ENCODE data around the gene INPP4B.
"Not testable (repeated sequence)": the region's sequence is repeated elsewhere in the genome, so short reads cannot be mapped to it uniquely, and the experiment has no call there.

Gene INPP4B

GRCh38 chr4:142551517-142552305 is 294.4 kb downstream of the INPP4B start:
- DNase-seq (ENCODE audit: extremely low read depth in 1 of 2, low read depth in 1 of 2), result no peak

DNA sequence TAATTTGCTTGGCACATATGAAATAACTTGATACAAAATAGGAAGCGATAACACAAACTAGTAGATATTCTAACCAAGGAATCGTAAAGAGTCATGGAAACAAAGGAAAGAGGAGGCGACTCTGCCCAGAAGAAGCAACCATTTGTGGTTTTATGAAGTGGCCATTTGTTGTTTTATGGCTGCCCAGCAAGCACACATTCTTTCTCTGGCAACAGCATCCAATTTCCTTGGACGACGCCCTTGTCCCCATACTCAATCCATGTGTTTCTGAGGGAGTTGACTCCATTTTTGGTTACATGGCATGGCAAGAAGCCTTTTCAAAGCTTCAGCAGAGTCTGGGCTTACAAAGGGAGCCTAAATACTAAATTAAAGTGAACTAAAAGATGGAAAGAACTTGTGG is 295.1 kb downstream of the INPP4B start:
- DNase-seq (ENCODE audit: extremely low read depth in 1 of 2, low read depth in 1 of 2), result no peak

GRCh38 chr4:142549726-142550463 is 296.2 kb downstream of the INPP4B start:
- no peak for DNase-seq (ENCODE audit: extremely low read depth in 1 of 2, low read depth in 1 of 2)

DNA sequence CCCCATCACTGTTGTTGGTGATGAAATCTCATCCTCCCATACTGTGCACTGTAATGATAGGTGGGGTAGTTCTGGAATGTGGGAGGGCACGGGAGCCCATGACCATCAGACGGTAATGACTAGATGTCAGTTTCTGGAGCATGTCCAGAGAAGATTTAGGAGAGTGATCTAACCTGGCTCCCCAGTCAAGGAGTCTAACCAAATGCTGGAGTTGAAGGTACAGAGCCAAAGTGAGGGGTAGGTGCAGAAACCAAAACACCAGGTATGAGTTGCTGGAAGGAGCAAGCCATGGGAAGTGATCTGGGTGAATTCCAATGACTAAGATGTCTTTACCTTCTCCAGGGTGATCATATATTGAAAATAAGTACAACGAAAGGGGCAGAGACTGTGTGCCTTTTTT is 296.9 kb downstream of the INPP4B start:
- DNase-seq (ENCODE audit: extremely low read depth in 1 of 2, low read depth in 1 of 2), result no peak

DNA sequence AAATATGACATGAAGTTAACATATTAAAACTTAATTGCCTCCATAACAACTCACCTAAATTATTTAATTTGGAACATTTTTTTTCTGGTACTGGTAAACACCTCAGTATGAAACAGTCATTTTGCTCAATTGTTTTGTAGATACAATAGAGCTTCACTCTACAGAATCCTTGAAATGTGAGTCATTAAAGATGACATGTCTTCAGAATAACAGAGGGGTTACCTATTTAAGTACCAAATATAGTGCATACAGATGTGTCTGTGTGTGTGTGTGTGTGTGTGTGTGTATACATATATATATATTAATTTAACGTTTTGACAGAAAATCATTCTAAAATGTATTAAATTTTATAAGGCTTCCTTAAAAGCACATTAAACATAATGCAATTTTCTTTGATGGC is 297.6 kb downstream of the INPP4B start:
- DNase-seq (ENCODE audit: extremely low read depth in 1 of 2, low read depth in 1 of 2), result no peak

DNA sequence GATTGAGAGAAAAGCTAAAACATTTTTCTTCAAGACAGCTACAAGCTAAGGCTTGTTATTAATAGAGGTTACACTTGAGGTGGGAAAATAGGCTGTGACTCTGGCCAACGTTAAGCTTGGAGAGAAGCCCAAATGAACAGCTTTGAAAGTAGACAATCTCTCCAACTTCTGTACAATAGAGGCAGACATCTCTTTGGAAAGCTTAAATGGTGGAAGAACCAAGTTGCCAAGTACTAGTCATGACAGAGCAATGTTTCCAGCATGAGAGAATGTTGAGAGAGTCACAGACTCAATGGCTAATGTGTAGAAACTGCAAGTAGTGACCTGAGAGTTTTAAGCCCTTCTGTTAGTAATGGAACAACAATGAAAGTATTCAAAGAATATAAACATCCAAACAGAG is 298.1 kb downstream of the INPP4B start:
- no peak for DNase-seq (ENCODE audit: extremely low read depth in 1 of 2, low read depth in 1 of 2)

- no peak for DNase-seq (ENCODE audit: extremely low read depth in 1 of 2, low read depth in 1 of 2)
These were observed 301.5 kb downstream of the INPP4B start for GRCh38 chr4:142544594-142544993.

DNA sequence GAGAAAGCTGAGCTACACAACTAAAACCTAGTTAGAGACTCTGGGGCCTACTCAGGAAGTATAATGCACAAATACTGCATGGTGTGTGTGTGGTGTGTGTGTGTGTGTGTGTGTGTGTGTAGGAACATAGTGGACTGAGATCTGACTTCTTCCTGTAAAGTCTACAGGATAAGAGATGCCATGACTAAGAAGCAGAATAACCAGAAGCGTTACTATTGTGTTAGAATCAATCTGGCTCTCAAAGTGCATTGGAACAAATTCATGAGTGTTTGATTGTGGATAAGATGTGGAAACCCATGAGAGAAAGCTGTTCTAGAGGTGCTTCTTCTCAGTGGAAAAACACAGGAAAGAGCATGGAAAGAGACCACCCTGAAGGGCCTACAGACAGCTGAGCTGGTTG is 302.1 kb downstream of the INPP4B start:
- no peak for DNase-seq (ENCODE audit: extremely low read depth in 1 of 2, low read depth in 1 of 2)

DNA sequence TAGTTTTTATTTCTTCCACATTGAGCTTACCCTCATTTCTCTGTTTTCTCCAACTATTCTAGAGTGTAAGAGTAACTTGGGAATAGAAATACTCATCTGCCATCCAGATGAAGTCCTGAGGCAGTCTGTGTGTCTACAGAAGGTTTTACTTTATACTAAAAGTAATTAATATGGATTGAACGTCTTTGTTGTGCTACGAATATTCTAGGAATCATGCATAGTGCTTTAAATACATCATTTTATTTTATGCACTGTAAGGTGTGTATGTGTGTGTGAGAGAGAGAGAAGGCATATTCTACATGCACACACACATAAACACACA is 305.7 kb downstream of the INPP4B start:
- DNase-seq (ENCODE audit: extremely low read depth in 1 of 2, low read depth in 1 of 2), result no peak

- no peak for DNase-seq (ENCODE audit: extremely low read depth in 1 of 2, low read depth in 1 of 2)
These were observed 306.2 kb downstream of the INPP4B start for GRCh38 chr4:142539796-142540482.

- no peak for DNase-seq (ENCODE audit: extremely low read depth in 1 of 2, low read depth in 1 of 2)
These were observed 311.1 kb downstream of the INPP4B start for GRCh38 chr4:142535009-142535408.

- no peak for DNase-seq (ENCODE audit: extremely low read depth in 1 of 2, low read depth in 1 of 2)
These were observed 314.0 kb downstream of the INPP4B start for GRCh38 chr4:142532054-142532453.

DNA sequence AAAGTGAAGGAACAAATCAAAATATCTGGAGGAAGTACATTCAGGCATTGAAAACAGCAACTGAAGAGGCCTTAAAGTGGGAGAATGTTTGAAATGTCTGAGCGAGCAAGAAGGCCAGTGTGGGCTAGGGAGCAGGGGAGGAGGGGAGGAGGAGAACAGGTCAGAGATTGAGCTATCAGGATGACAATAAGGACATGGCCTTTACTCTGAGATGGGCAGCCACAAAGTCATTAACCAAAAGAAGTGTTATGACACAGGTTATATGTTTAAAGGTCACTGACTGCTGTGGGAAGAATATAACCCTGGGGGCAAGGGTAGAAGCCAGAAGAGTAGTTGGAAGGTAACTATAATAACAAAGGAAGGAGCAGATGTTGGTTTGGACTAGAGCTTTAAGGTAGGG is 315.4 kb downstream of the INPP4B start:
- DNase-seq (ENCODE audit: extremely low read depth in 1 of 2, low read depth in 1 of 2), result no peak

- no peak for DNase-seq (ENCODE audit: extremely low read depth in 1 of 2, low read depth in 1 of 2)
These were observed 317.7 kb downstream of the INPP4B start for GRCh38 chr4:142528433-142528832.

DNA sequence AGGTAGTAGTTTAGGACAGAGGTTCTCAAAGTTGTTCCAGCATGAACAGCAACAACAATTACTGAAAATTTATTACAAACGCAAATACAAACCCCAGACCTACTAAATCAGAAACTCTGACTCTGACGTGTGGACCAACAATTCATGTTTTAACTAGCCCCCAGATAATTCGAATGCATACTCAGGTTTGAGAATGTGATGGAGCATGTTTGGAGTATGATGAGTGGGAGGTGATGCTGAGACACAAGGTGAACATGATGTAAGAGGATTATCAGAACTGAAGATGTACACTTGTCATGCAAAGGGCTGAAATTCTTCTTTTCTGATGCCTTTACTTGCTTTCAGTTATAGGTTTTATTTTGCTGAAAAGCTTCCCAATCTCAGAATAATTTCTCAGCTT is 323.0 kb downstream of the INPP4B start:
- DNase-seq (ENCODE audit: extremely low read depth in 1 of 2, low read depth in 1 of 2), result no peak

GRCh38 chr4:142519342-142519741 is 326.8 kb downstream of the INPP4B start:
- DNase-seq (ENCODE audit: extremely low read depth in 1 of 2, low read depth in 1 of 2), result no peak

DNA sequence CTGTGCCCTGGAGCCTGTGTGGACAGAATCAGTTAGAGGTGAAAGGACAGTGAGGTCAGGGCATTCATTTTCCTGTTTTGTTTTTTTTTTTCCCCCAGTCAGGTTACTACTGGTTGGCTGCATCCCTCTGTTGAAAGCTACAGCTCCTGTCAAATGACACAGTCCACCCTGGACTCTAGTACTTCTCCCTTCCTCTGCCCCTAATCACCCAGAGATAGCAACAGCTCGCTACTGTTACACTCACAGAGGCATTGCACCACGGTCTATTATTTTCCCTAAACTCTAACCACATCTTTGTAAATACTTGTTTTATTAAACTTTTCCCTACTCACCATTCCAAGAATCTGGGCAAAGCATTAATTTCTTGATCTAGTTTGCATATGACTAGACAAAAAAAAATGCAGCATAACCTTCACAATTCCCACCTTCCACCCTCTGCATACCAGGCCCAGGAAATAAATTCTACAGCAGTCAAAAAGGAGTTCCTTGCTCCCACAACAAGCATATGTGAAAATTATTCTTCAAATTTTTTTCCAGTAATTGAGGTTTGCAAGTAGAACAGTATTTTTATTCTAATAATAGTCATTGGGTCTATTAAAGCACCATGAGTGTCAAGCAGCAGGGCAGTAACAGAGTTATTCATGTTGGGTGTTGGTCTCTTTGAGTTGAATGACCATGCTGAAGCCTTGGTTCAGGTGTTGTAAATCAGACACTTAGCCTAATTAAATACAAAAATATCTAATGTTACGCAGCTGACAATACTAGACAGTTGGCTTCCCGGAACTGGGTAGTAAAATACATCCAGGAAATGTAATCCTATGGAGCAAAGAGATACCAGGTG is 329.2 kb downstream of the INPP4B start:
- DNase-seq (ENCODE audit: extremely low read depth in 1 of 2, low read depth in 1 of 2), result no peak

GRCh38 chr4:142512161-142512560 is 333.9 kb downstream of the INPP4B start:
- DNase-seq (ENCODE audit: extremely low read depth in 1 of 2, low read depth in 1 of 2), result no peak

GRCh38 chr4:142509881-142510280 is 336.2 kb downstream of the INPP4B start:
- DNase-seq (ENCODE audit: extremely low read depth in 1 of 2, low read depth in 1 of 2), result no peak

DNA sequence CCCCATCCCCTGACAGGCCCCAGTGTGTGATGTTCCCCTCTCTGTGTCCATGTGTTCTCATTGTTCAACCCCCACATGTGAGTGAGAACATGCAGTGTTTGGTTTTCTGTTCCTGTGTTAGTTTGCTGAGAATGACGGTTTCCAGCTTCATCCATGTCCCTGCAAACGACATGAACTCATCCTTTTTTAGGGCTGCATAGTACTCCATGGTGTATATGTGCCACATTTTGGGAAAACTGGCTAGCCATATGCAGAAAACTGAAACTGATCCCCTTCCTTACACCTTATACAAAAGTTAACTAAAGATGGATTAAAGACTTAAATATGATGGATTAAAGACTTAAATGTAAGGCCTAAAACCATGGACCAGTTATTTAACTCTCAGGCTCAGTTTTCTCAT is 336.7 kb downstream of the INPP4B start:
- not testable (repeated sequence) for DNase-seq (ENCODE audit: extremely low read depth in 1 of 2, low read depth in 1 of 2)

DNA sequence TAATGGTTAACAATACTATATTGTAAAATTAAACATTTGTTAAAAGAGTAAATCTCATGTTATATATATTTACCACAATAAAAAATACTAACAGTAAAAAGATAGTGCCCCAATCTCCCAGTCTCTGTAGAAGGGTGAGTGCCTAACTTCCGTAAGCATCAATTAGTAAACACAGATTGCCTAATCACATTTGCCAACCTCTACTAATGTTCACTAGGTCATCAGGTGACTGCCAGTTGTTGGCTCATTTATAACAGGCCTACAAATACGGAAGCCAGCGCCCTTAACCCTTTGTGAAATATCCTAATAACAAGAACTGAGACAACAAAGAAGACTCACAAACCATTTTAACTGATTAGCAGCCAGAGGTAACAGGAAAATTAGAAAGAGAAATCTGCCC is 345.1 kb downstream of the INPP4B start:
- DNase-seq (ENCODE audit: extremely low read depth in 1 of 2, low read depth in 1 of 2), result no peak
